NAMALWA (cell line): Measurements from ENCODE around the gene HMX3.

Experiments used
- DNase-seq: peaks from one replicate; pipeline ENCODE4 v3.0.0-alpha.2; 2015; ENCODE audit warnings: low spot score

HMX3 gene

GRCh38 chr10:123134343-123134914, 1.3 kb upstream of the HMX3 start:
- no peak for DNase-seq

GRCh38 chr10:123134915-123135414, 805 bp upstream of the HMX3 start:
- DNase-seq = no peak

- DNase-seq = no peak
Measured at GRCh38 chr10:123136221-123136805, 543 bp downstream of the HMX3 start.

GRCh38 chr10:123136806-123137642, 1.3 kb downstream of the HMX3 start:
- no peak for DNase-seq

GRCh38 chr10:123139165-123139520, 3.4 kb downstream of the HMX3 start:
- DNase-seq = no peak

GRCh38 chr10:123139521-123140163, 3.9 kb downstream of the HMX3 start:
- no peak for DNase-seq

GRCh38 chr10:123140164-123140982, 4.6 kb downstream of the HMX3 start:
- no peak for DNase-seq

GRCh38 chr10:123140983-123141390, 5.2 kb downstream of the HMX3 start:
- no peak for DNase-seq

- DNase-seq = no peak
Measured at GRCh38 chr10:123141791-123142700, 6.3 kb downstream of the HMX3 start.

- DNase-seq = no peak
Measured at GRCh38 chr10:123142701-123143161, 7.0 kb downstream of the HMX3 start.

GRCh38 chr10:123143162-123143824, 7.5 kb downstream of the HMX3 start:
- no peak for DNase-seq

- no peak for DNase-seq
Measured at GRCh38 chr10:123143825-123144168, 8.0 kb downstream of the HMX3 start.

GRCh38 chr10:123144697-123145541, 9.1 kb downstream of the HMX3 start:
- no peak for DNase-seq

GRCh38 chr10:123145542-123146012, 9.8 kb downstream of the HMX3 start:
- no peak for DNase-seq

- DNase-seq = no peak
Measured at GRCh38 chr10:123146013-123146893, 10.5 kb downstream of the HMX3 start.

GRCh38 chr10:123146894-123147634, 11.3 kb downstream of the HMX3 start:
- DNase-seq = no peak
